DMS114 treated with DMSO at 0.1 percent for 48 hours (cell line): ENCODE results near the gene BRAT1.

Source experiments
- DNase-seq: peaks from one replicate; lab custom pipeline; 2025; ENCODE audit not compliant: unreplicated experiment; lab: John Stamatoyannopoulos, UW

The BRAT1 gene

DNA sequence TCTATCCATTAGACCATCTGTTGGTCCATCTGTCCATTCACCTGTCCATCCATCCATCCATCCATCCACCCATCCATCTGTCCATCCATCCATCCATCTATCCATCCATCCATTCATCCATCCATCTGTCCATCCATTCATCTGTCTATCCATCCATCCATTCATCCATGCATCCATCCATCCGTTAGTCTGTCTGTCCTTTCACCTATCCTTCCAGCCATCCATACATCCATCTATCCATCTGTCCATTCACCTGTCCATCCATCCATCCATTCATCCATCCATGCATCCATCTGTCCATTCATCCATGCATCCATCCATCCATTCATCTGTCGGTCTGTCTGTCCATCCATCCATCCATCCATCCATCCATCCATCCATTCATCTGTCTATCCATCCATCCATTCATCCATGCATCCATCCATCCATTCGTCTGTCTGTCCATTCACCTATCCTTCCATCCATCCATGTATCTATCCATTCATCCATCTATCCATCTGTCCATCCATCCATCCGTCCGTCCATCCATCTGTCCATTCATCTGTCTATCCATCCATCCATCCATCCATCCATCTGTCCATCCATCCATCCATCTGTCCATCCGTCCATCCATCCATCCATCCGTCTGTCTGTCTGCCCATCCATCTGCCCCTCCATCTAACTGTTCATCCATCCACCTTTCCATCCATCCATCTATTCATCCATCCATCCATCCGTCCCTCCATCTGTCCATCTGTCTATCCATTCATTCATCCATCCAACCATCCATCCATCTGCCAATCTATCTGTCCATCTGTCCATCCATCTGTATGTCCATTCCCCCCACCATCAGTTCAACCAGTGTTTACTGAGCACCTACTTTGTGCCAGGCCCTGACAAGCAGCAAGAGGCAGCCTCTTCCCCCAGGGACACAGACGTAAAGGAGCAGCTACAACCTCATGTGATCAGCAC is 40.6 kb downstream of the BRAT1 start:
- no peak for DNase-seq

- no peak for DNase-seq
Observed at GRCh38 chr7:2513702-2514101, 41.6 kb downstream of the BRAT1 start.

- DNase-seq: no peak
Observed at GRCh38 chr7:2512713-2513112, 42.6 kb downstream of the BRAT1 start.

DNA sequence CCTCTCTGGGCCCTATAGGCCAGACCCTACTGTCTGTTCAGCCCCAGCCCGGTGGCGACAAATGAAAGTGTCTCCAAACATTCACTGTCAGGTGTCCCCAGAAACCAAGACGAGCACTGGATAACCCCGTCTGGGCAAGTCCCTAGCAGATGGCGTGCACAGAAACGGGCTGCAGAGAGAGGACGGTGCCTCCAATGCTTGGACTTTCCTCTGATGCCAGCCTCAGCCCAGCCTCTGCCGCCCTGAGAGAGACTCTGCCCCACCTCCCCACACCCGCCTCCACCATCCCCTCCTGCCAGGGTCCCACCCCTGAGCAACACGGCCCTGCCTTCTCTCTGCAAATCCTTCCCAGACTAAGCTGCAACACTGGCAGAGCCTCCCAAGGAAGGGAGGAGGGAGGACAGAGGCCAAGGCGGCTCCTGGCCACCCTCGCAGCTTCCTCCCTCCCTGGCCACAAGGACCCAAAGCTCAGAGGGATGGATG is 43.1 kb downstream of the BRAT1 start:
- no peak for DNase-seq

GRCh38 chr7:2511769-2512168 is 43.6 kb downstream of the BRAT1 start:
- no peak for DNase-seq

GRCh38 chr7:2510909-2511768 is 44.2 kb downstream of the BRAT1 start:
- no peak for DNase-seq

GRCh38 chr7:2510130-2510776 is 45.1 kb downstream of the BRAT1 start:
- DNase-seq: no peak

- DNase-seq: no peak
Observed at GRCh38 chr7:2509298-2509906, 45.9 kb downstream of the BRAT1 start.

GRCh38 chr7:2508327-2509215 is 46.8 kb downstream of the BRAT1 start:
- DNase-seq: no peak

DNA sequence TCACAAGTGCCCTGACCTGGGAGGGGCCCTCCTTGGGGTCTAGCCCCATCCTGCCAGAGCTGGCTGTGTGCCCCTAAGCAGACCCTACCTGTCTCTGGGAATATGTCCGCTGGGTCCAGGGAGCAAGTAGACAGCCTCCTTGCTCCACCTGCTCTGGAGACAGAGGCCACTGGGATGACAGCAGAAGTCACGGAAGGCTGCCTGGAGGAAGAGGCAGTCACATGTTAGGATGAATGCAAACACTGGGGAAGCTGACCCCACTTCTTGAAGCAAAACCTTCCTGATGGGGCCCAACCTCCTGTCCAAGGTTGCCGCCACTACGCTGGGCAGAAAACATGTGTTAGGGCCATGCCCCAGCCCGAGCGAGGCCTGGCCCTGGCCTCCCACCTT is 47.4 kb downstream of the BRAT1 start:
- DNase-seq: no peak

- DNase-seq: no peak
Observed at GRCh38 chr7:2507208-2507916, 48.0 kb downstream of the BRAT1 start.

GRCh38 chr7:2505401-2505800 is 49.9 kb downstream of the BRAT1 start:
- no peak for DNase-seq

- DNase-seq: no peak
Observed at GRCh38 chr7:2504889-2505375, 50.4 kb downstream of the BRAT1 start.

- no peak for DNase-seq
Observed at GRCh38 chr7:2504128-2504888, 51.0 kb downstream of the BRAT1 start.

DNA sequence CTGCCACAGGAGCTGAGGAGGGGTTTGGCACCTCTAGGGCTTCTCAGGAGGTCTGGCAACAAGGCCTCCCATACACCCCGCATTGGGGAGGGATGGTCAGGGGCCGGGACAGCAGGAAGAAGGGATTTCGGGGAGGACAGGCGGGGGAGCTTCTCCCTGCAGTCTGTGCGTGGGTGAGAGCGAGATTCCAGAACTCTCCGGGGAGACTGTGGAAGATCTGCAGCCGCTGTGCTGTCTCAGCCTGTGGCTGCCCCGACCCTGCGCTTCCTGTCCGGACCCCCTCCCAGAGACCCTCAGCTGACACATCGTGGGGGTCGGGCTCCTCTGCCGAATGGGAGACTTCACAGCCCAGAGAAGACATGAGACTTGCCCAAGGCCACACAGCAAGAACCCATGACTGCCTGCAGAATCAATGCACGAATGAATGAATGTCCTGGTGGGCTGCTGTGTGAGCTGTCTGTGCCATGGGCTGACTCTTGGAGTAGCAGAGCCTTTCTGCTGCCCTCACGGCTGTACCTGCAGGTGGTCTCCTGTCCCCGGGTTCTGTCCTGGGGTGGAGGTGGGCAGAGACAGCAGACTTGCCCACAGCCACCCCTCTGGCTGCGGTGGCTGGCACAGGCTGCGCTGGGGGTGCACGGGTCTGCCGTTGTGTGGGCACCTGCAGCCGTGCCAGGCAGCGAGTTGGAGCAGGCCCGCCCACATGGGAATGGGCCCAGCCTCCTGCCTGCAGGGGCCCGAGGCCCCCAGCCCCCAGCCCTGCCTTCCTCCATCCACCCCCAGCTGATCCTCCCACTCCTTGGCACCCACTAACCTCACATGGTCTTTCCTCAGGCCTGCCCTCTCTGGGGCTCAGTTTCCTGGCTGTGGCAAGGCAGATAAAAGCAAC is 52.0 kb downstream of the BRAT1 start:
- DNase-seq: no peak

GRCh38 chr7:2502647-2502966 is 52.7 kb downstream of the BRAT1 start:
- no peak for DNase-seq

DNA sequence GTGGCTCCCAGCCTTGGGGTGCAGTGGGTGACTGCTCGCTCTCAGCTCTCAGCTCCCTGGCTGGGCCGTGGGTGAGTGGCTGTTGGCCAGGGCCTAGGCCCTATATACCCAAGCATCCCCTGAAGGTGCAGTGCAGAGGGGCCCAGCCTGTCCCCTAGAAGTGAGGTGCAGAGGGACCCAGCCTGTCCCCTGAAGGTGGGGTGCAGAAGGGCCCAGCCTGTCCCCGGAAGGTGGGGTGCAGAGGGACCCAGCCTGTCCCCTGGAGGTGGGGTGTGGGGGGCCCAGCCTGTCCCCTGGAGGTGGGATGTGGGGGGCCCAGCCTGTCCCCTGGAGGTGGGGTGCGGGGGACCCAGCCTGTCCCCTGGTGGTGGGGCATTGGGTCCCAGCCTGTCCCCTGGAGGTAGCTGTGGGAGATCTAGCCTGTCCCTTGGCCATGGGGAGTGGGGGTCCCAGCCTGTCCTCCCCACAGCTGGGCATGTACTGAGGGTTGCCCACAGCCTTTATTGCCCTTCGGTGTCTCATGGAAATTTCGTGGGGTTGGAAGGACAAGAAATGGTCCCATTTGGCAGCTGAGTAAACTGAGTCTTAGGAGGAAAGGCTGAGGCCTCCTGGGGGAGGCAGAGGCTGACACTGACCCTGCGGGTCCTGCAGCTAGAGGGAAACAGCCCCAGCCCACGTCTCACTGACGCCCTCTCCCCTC is 53.2 kb downstream of the BRAT1 start:
- DNase-seq: no peak
